OCI-LY7 (cell line): ENCODE measurements around the gene FANCC. TPM values are rescaled to one million over a fixed set of nuclear protein-coding genes. Genes with fewer than 3 reads are reported as not detected.

ENCODE experiments used
- BruUV-seq: library from RNA; stranded (reverse); fragments of 400-500 nt; replicated peaks from 2 replicates; lab custom pipeline; 2021; lab: Mats Ljungman, UMichigan
- CTCF ChIA-PET: fragments of 300-600 bp; sonication (Branson Sonifier 250); formaldehyde crosslinking; loops from one replicate; lab custom pipeline; 2022; ENCODE audit warnings: antibody characterized with exemption; ENCODE audit not compliant: unreplicated experiment; lab: Charles Lee
- POLR2A ChIA-PET: fragments of 300-600 bp; sonication (Branson Sonifier 250); formaldehyde crosslinking; loops from one replicate; lab custom pipeline; 2022; ENCODE audit warnings: antibody characterized with exemption; lab: Charles Lee
- DNase-seq: peaks from one replicate; pipeline ENCODE4 v3.0.0-alpha.2; 2015; ENCODE audit warnings: low spot score
- H2AFZ ChIP-seq: fragments of 200-600 bp; sonication (generic), shearing (Covaris generic); 2 replicates; pipeline ENCODE4 v1.6.1; 2014; ENCODE audit warnings: mild to moderate bottlenecking, antibody characterized with exemption, low read length, moderate library complexity
- H3K27ac ChIP-seq: fragments of 200-600 bp; sonication (generic); 2 replicates; pipeline ENCODE4 v1.5.1; 2014; ENCODE audit warnings: mixed run types, low read depth, mild to moderate bottlenecking, moderate library complexity, low read length, inconsistent platforms; ENCODE audit not compliant: poor library complexity, severe bottlenecking
- H3K36me3 ChIP-seq: fragments of 200-600 bp; sonication (generic); 2 replicates; pipeline ENCODE4 v1.6.1; 2014; ENCODE audit warnings: mild to moderate bottlenecking, antibody characterized with exemption, low read length, moderate library complexity, mixed read lengths; ENCODE audit not compliant: insufficient read depth
- H3K4me1 ChIP-seq: fragments of 200-600 bp; sonication (generic); 2 replicates; pipeline ENCODE4 v1.5.1; 2014; ENCODE audit warnings: mild to moderate bottlenecking, low read length; ENCODE audit not compliant: insufficient read depth, poor library complexity, severe bottlenecking
- H3K4me2 ChIP-seq: fragments of 200-600 bp; sonication (generic); 2 replicates; pipeline ENCODE4 v1.6.1; 2014; ENCODE audit warnings: mild to moderate bottlenecking, low read length
- H3K4me3 ChIP-seq: fragments of 200-600 bp; sonication (generic); 2 replicates; pipeline ENCODE4 v1.5.1; 2014; ENCODE audit warnings: mild to moderate bottlenecking, low read depth, low read length; ENCODE audit not compliant: poor library complexity, severe bottlenecking
- H3K79me2 ChIP-seq: fragments of 200-600 bp; sonication (generic); 2 replicates; pipeline ENCODE4 v1.6.1; 2016; ENCODE audit warnings: low read depth, mild to moderate bottlenecking, low read length, moderate library complexity, mixed read lengths; ENCODE audit not compliant: insufficient read depth
- H3K9me2 ChIP-seq: fragments of 200-600 bp; sonication (generic); 2 replicates; pipeline ENCODE4 v1.6.1; 2016; ENCODE audit warnings: mild to moderate bottlenecking, low read length, mixed read lengths; ENCODE audit not compliant: insufficient read depth
- H3K9me3 ChIP-seq: fragments of 200-600 bp; sonication (generic); 2 replicates; pipeline ENCODE4 v1.6.1; 2014; ENCODE audit warnings: mild to moderate bottlenecking, mixed run types, low read length, mixed read lengths
- H4K20me1 ChIP-seq: fragments of 200-600 bp; sonication (generic); 2 replicates; pipeline ENCODE4 v1.6.1; 2014; ENCODE audit warnings: mild to moderate bottlenecking, antibody characterized with exemption, low read length, moderate library complexity, mixed read lengths; ENCODE audit not compliant: insufficient read depth
- CTCF ChIP-seq: fragments of 200-600 bp; sonication (generic); conservative IDR thresholded peaks from 2 replicates; pipeline ENCODE4 v1.5.1; 2014; ENCODE audit warnings: mild to moderate bottlenecking, antibody characterized with exemption, low read length, moderate library complexity, mixed read lengths
- EZH2phosphoT487 ChIP-seq: fragments of 200-600 bp; sonication (generic); IDR thresholded peaks from 2 replicates; pipeline ENCODE4 v1.6.1; 2018; ENCODE audit warnings: low read depth, borderline replicate concordance, mild to moderate bottlenecking, mixed run types, antibody characterized with exemption, low read length, moderate library complexity, mixed read lengths
- intact Hi-C: fragments of 100-400 bp; cut with micrococcal nuclease; formaldehyde crosslinking; loops from one replicate; pipeline ENCODE4 v1.10.0; 2022; ENCODE audit not compliant: unreplicated experiment
- total RNA-seq, 2 experiments: library from RNA; depleted of rRNA in 1 of 2; stranded (reverse); fragments of >200 nt in 1 of 2; shearing (Covaris generic) in 1 of 2; gene quantifications; 2 replicates each; pipeline ENCODE4 v1.2.3, GENCODE V29; 2014 to 2022

Gene FANCC
- total RNA-seq, 2 experiments from 2014 or later = 13.9 to 28.7 TPM

- CTCF ChIA-PET = interaction anchor here (0.6 kb wide), 1 partner anchor 264 kb away, joined by 3 read pairs; no protein-coding TSS in a partner anchor
- Histone ChIP-seq H3K27ac (no peak overlapping the region), H3K9me3 (no peaks in the 10 kb centered on the region), H3K4me2 (no peak overlapping the region), H3K36me3 (no peaks in the 10 kb centered on the region), H3K4me1 (no peaks in the 10 kb centered on the region), H4K20me1 (no peaks in the 10 kb centered on the region), H3K79me2 (no peaks in the 10 kb centered on the region), H3K4me3 (no peak overlapping the region), H2AFZ (no peak overlapping the region), H3K9me2 (no peaks in the 10 kb centered on the region)
- no TSS peak for BruUV-seq
- no peak for DNase-seq
- POLR2A ChIA-PET = no interaction called here
- TF ChIP-seq EZH2phosphoT487 = no peak
- TF ChIP-seq CTCF = no peak
- intact Hi-C loops = no loop called here
These were observed 181.8 kb downstream of the FANCC start for GRCh38 chr9:95135756-95136155.

GRCh38 chr9:95134457-95134881 is 183.0 kb downstream of the FANCC start:
- intact Hi-C loops = no loop called here
- ChIA-PET POLR2A (no interaction called here), CTCF (no interaction called here)
- Histone ChIP-seq H3K79me2 (no peaks in the 10 kb centered on the region), H3K4me2 (no peak overlapping the region), H2AFZ (no peak overlapping the region), H4K20me1 (no peaks in the 10 kb centered on the region), H3K4me3 (no peak overlapping the region), H3K9me2 (no peaks in the 10 kb centered on the region), H3K27ac (no peak overlapping the region), H3K4me1 (no peaks in the 10 kb centered on the region), H3K9me3 (no peaks in the 10 kb centered on the region), H3K36me3 (no peaks in the 10 kb centered on the region)
- TF ChIP-seq CTCF = no peak
- BruUV-seq = no TSS peak
- no peak for DNase-seq

- intact Hi-C loops = no loop called here
- POLR2A ChIA-PET = interaction anchor here (0.7 kb wide), 1 partner anchor 369 kb away, joined by 3 read pairs; no protein-coding TSS in a partner anchor
- TF ChIP-seq EZH2phosphoT487 (no peak), CTCF (no peak)
- Histone ChIP-seq H3K9me2 (no peaks in the 10 kb centered on the region), H3K9me3 (no peaks in the 10 kb centered on the region), H3K4me2 (no peak overlapping the region), H3K4me1 (no peaks in the 10 kb centered on the region), H3K79me2 (no peaks in the 10 kb centered on the region), H3K36me3 (no peaks in the 10 kb centered on the region), H4K20me1 (no peaks in the 10 kb centered on the region), H3K4me3 (no peak overlapping the region), H3K27ac (no peak overlapping the region), H2AFZ (no peak overlapping the region)
- CTCF ChIA-PET = no interaction called here
- no TSS peak for BruUV-seq
- DNase-seq = no peak
These were observed 184.2 kb downstream of the FANCC start for GRCh38 chr9:95133325-95133705.
